Sciatic nerve (tissue), 2 donors: ENCODE measurements around the gene EHBP1. TPM values are rescaled to one million over a fixed set of nuclear protein-coding genes. Genes with fewer than 3 reads are reported as not detected.

ENCODE experiments used
- ATAC-seq: fragments of 200-7000 bp; cut with Tn5 transposase; one replicate; pipeline ENCODE4 v1.9.1; 2020; ENCODE audit warnings: mild to moderate bottlenecking, moderate library complexity
- DNase-seq: peaks from one replicate; pipeline ENCODE4 v3.0.0-alpha.2; 2020; ENCODE audit warnings: low spot score
- intact Hi-C: fragments of 100-400 bp; cut with DNase I; formaldehyde crosslinking; loops from one replicate; pipeline ENCODE4 v1.14.2; 2022
- total RNA-seq: library from RNA; stranded (reverse); fragmentation: NEBNext Ultra II Directional; extraction: Animal tissue kit (Norgen Biotek cat#: 25700); gene quantifications from one replicate; pipeline ENCODE4 v1.2.1, GENCODE V29; 2021
- donor health status: DM: no; HTN: no; CAD: no.
- donor health status: DM: no; HTN: no; CAD: no.

Gene EHBP1
- total RNA-seq, 1 donor from 2014 or later = 310 TPM

DNA sequence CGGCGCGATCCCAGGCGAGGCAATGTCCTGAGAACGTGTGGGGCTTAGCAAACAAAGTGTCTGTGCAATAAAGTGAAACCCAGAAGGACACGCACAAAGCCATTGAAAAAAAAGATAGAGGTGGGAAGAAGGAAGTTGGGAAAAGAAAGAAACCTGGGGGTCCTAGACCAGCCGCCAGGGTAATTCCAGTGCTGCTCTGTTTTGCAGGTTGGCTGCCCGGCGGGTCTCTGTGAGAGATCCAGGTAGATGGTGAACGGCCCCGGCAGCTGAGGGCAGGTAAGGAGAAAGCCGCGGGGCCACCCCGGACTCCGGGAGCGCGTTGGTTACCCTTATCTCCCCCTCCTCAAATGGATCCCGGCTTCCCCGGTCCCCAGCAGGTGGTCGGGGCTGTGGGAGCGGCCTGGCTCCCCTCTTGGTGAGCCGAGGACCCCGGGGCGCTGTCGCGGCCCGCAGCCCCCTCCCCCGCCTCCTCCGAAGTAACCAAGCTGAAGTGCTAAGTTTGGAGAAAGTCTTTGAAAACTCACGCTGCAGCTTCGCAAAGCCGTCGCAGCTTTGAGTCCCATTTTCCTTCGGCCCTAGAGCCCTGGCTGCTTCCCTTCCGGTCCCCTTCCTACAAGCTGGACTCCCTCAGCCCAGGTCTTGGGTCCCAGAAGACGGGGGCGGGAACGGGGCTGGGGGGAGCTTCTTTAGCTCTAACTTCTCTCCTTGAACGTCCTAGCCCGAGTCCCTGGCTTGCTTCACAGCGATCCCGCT is 345.7 kb downstream of the EHBP1 start:
- intact Hi-C loops = no loop called here
- DNase-seq (no peak), ATAC-seq (no peak)

DNA sequence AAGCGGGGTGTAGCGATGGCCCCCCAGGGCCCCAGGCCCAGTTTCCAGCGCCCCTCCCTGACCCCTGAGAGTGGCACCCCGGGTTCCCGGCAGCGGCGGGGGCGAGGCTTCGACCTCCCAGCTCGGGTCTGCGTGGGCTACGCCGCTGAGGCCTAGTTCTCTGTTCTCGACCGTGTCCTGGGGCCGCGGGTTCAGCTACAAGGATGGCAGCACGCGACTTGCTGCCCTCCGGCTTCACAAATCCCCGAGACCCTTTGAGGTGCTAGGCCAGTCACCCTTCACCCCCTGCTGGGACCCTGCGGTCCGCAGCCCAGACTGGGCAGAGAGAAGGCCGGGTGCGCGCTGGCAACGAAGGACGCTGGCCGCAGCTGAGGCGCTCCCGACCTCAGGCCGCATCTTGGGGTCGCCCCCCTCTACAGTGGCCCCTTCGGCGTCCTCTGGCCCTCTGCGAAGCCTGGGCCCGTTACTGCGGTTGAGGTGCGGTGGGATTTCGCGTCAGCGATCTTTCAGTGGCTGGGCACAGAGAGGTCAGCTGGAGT is 346.4 kb downstream of the EHBP1 start:
- no peak for ATAC-seq
- no peak for DNase-seq
- intact Hi-C loops = no loop called here

DNA sequence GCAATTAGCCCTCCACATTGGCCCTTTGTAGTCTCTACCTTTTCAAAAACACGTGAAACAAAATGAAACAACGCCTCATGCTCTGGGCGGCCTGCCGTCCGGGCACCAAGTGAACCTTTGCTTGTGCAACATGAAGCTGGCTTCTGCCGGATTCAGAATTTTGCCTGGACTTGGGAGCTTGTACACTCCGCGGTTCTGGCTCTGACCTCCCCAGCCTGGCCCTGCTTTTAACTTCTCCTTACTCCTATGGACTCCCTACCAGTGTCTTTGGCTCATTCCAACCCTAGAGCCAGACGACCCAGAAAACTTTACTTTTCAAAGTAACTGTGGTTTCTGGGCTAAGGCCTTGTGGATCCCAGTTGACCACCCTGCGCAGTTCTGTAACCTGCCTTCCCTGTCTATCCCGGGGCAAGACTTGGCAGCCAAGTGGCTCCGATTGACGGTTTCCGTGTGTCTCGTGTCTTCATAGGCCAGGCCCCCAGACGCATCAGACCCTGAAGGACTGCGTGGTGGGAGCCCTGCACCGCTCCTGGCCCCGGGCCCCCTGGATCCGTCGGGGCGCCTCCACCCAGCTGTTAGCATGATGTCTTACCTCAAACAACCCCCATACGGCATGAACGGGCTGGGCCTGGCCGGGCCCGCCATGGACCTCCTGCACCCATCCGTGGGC is 347.0 kb downstream of the EHBP1 start:
- ATAC-seq (no peak), DNase-seq (no peak)
- intact Hi-C loops = no loop called here

DNA sequence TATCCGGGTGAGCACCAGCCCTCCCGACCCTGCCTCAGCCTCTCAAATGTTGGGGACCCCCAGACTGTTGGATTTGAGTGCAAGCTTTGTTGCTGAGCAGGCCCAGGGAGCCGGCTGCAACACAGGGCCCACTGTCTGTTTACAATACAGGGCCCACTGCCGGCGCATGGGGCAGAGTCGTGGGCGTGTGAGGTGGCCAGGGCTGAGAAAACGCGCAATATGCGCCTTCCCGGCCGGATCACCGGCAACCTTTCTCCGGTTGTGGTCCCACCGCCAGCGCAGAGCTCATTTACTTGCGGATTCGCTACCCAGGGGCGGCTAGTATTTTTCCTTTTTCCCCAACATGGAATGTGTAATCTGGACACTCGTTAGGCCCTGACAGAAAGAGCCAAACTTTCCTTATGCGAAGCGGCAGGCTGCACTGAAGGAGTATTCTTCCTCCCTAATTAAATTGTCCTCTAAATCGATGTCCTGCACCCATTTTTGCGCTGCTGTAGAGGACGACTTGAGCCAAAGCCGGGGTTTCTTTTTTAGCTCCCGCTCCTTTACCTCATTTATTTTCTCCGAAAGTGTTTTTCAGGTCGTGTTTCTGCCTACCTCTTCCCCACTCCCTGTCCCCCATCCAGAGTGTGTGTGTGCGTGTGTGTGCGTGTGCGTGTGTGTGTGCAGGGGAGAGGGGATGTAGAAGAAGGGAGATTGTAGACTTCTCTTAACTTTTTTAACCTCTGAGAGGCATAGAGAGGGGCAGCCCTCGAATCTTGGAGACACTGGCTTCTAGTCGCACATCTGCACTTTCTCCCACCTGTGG is 347.8 kb downstream of the EHBP1 start:
- ATAC-seq (no peak), DNase-seq (no peak)
- intact Hi-C loops = no loop called here

DNA sequence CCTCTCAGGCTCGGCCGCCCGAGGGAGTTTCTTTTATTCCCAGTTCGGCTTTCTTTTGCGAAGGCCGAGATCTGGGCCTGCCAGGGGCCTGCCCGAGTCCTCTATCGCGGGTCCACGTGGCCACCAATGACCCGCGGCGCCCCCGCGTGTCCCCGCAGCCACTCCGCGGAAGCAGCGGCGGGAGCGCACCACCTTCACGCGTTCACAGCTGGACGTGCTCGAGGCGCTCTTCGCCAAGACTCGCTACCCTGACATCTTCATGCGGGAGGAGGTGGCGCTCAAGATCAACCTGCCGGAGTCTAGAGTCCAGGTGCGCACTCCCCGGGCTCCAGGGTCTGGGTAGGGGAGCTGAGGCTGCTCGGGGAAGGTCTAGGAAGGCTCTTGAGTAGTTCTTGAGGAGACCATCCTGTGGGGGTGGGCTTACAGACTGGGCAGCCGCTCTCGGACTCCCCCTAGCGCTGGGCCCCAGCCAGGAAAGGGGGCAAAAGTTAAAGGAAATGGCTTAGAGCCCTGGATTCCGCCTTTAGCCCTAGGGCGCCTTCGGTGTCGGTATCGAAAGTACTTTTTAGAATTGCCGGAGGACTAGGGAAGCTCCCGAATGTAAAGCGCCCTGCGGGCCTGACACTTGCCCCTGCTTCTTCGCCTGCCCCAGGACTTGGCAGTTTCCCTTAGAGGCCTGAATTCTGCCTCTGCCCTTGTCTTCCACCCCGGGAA is 348.5 kb downstream of the EHBP1 start:
- DNase-seq (peak; percentile 58), ATAC-seq (no peak)
- intact Hi-C loops = no loop called here

DNA sequence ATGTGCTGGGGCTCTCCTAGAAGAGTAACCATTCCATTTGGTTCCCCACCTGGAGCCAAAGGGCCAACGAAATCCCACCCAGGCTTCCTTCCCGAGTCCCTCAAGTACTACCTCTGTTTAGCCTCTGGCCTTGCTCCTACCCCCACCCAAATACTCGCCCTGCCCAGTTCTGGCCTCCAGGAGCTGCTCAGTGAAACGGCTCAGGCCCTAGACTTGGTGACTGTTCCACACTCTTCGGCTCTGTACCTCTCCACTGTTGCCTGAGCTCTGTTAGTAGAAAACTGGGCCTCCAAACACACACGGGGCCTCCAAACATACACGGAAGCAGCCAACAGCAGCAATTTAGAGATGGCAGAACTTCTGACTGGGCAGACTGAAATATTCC is 349.3 kb downstream of the EHBP1 start:
- no peak for ATAC-seq
- DNase-seq = no peak
- intact Hi-C loops = no loop called here

DNA sequence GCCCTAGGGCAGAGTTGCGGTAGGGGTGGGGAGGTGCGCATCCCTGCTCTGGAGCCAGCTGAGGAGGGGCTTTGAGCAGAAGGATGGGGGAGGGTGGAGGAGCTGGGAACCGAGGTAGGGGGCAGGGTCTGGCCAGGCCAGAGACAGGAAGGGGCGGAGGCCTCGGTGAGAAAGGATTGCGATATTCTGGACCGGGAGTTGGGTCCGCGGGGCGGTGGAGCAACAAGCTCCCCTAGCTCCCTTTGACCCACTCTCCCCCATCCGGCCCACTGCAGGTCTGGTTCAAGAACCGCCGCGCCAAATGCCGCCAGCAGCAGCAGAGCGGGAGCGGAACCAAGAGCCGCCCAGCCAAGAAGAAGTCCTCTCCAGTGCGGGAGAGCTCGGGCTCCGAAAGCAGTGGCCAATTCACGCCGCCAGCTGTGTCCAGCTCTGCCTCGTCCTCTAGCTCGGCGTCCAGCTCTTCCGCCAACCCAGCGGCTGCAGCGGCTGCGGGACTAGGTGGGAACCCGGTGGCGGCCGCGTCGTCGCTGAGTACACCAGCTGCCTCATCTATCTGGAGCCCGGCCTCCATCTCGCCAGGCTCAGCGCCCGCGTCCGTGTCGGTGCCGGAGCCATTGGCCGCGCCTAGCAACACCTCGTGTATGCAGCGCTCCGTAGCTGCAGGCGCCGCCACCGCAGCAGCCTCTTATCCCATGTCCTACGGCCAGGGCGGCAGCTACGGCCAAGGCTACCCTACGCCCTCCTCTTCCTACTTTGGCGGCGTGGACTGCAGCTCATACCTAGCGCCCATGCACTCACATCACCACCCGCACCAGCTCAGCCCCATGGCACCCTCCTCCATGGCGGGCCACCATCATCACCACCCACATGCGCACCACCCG is 350.0 kb downstream of the EHBP1 start:
- intact Hi-C loops = no loop called here
- DNase-seq (peak; percentile 60), ATAC-seq (peak; percentile 7)

DNA sequence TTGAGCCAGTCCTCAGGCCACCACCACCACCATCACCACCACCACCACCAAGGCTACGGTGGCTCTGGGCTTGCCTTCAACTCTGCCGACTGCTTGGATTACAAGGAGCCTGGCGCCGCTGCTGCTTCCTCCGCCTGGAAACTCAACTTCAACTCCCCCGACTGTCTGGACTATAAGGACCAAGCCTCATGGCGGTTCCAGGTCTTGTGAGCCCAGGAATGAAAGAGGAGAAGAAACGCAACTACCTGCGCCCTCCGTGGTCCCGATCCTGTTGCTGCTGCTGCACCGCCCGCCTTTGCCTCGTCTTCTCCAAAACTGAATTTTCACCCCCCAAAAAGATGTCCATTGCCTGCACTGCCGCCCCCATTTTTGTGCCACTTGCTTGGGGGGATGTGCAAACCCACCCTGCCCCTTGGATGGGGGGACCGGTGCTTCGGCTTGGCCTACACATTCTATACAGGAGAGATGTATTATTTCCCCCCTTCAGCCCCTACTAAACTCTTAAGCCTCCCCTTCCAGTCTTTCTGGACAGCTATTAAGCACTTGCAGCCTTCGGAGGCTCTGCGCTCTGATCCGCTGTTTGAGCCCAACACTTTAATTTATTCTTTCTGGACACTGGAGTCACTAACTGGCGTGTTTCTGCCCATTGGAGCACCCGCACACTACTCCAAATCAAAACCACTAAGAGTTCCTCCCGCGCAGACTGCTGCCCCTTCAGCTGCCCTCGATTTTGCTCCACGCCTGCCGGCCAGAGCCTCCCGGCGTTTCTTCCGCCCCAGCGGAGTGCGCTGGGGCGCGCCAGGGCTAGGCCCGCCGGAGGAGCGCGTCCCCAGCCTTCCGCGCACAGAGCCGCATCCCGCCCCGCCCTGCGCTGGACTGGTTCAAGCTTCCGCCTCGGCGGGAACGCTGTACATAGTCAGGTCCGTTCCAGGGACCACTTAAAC is 350.9 kb downstream of the EHBP1 start:
- intact Hi-C loops = no loop called here
- DNase-seq (no peak), ATAC-seq (no peak)

DNA sequence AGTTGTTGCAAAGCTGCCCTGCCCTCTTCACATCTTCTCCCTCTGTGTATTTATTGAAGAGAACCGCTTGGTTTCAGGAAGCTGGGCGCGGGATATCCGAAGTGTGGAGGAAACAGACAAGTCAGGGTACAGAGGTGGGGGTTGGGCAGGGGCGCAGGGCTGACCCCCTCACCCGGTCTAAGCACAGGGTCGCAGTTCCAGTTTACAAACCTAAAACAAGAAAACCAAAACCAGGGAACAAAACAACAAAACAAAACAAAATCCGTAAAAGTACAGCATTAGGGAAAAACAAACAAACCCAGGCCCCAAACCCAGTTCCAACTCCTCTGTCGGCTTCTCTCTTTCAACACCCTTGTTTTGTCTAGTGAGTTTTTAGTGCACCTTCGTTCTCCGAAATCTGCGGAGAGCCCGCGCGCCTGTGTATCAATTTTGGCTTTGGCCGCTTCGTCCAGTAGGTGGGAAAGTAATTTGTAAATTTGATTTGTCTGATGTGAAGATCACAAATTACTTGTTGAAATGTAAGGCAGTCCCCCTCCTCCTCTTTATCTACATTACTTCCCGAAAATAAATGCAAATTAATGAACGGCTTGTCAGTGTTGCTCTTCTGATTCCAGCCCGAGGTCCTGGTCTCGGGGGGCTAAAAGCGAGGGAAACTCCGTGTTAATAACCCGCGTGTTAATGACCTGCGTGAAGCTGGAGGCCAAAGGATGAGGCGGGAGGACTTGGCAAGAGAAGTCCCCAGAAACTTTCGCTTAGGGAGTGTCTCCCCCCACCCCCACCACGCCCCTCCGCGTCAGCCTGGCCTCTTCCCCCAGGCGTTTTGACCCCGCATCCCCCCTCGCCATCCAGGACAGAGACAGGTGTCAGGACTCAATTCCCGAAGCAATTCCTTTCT is 352.0 kb downstream of the EHBP1 start:
- ATAC-seq = no peak
- intact Hi-C loops = no loop called here
- no peak for DNase-seq

DNA sequence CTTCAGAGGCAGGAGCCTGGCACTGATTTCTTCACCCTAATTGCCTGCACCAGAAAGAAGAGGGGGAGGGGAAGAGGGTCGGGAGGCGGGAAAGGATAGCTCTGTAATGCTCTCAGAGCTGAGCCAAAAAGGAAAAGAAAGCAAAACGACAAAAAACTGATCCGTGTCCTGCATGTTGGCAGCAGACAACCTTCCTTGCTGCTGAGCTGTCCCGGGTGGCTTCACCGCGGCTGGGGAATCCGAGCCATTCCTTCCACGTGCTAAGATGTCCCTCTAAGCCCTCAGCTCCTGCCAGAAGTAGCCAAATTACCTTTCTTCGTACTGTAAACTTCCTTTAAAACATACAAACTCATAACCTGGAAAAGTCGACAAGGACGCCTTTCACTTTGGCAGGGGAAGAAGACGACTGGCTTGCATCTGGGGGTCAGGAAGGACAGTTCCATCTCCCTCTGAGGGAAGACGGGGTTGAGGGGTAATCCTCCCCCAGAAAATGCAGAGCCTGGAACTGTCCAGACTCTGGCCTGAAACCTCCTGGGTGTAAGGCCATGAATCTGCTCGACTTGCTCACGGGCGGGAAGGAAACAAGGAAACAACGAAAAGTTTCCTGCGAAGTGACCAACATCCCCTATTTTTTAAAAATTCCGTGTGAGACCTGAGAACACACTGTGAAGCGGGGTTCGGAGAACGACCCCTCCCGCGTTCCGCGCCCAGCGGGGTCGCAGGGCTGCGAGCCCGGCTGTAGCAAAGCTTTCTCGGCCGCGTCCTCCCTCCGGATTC is 352.8 kb downstream of the EHBP1 start:
- intact Hi-C loops = no loop called here
- ATAC-seq (peak; percentile 35), DNase-seq (no peak)

DNA sequence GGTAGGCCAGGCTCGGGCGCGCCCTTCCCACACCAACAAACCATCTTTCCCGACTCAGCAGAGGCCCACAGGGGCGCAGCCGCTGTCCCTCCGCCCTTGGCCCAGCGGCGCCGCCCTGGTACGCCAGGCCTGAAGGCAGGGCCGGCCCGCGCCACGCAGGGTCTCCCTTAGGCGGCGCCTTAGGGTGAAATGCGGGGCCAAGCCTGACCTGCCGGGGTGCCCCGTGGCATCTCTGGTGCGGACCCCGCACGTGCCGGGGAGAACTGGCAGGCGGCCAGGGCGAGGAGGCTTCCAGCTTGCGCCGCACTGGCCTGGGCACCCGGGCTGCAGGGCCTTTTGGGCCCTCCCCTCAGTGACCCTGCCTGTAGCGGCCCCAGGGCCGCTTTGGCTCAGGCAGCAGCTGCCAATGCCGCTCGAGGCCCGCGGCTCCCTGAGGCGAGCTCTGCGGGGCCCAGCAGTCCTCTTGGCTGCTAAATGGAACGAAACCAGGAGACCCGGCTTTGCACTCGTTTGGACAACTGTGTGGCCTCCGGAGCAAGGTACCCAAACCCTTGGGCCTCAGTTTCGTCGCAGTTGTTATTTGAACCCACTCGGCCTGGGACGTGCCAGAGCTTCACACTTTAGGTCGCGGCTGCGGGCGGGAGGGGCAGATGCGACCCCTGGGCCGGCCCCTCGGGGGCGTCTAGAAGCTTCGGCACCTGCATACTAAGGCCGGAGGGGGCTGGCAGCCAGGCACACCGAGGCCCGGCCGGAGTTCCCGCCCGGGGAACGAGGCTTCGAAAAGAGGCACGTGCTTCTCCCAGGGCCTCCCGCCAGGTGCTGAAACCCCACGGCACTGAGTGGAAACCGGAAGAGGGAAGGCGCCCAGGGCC is 353.6 kb downstream of the EHBP1 start:
- intact Hi-C loops = no loop called here

DNA sequence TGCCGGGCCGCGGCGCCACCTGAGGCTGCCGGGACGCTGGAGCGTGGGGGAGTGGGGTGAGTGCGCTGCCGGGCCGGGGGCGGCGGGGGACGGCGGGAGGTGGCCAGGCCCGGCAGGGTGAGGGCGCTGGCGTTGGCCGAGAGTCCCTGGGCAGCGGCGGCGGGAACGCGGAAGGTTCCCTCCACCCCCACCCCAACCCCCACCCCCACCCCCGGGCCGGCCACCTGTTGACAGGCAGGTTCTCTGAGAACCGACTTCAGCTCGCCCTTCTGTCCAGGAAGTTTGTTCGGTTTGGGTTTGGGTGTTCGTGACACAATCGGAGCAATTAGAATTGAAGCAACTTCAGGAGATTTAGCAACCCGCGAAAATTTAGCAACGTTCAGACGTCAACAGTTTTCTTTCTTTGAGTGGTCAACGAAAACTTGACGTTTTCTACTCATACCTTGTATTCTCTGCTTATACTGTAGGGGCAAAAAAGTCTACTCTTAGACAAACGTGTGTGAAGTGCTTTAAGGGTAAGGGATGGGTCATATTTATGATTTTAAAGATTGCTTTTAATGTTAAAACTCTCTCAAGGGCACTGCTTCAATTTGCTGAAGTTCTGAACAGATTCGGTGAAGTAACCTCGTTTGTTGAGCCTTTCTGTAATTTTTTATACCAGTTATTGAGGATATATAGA is 354.4 kb downstream of the EHBP1 start:
- intact Hi-C loops = no loop called here
- ATAC-seq = no peak
- no peak for DNase-seq

More for the DNA sequence above, 353.6 kb downstream of the EHBP1 start:
- DNase-seq (no peak), ATAC-seq (peak; percentile 40)

DNA sequence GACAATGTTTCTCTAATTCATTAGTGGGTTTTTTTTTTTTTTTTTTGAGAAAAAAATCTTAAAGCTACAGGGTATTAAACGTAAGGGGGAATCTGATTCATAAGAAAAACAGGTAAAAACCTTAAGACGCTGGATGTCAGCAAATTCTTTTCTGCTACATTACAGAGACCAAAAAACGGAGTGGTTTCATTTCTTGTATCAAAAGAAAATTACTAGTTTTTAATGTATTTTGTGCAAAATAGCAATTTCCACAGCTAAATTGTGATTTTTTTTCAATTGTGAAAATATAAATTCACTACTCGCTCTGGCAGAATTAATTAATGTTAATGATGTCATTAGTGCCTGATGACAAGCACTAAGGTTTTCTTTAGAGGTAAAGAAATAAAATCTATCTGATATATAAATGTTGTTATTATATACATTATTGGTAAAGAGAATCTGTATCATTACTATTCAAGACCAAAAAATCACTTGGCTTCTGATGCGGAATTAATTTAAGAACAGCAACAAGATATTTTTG is 355.0 kb downstream of the EHBP1 start:
- DNase-seq (no peak), ATAC-seq (no peak)
- intact Hi-C loops = no loop called here

DNA sequence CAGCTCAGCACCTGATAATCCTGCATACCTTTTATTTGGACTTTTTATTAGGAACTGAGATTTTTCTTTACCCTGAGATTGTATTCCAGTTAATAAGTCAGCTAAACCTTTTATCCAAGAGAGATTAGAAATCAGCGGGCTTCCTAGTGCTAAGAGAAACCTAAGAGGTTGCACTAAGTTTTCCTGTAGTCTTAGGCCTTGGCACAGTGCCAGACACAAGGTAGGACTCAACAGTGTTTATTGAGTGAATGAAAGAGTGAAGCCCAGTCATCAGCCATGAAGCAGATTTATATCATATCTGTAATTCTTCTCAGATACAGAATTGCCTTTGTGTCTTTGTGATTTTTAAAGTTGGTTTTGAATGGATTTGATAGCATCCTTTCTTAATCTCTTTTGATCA is 358.7 kb downstream of the EHBP1 start:
- no peak for DNase-seq
- intact Hi-C loops = no loop called here
- no peak for ATAC-seq
